GM12875 (cell line): Measurements from ENCODE around the gene LZTR1.
"Not testable (repeated sequence)": the region's sequence is repeated elsewhere in the genome, so short reads cannot be mapped to it uniquely, and the experiment has no call there.

ENCODE experiments used
- H3K4me3 ChIP-seq: one replicate; pipeline ENCODE4 v1.5.1; 2011; ENCODE audit warnings: low read depth, low read length, control low read depth
- CTCF ChIP-seq: IDR thresholded peaks from 2 replicates; pipeline ENCODE4 v1.5.1; 2011; ENCODE audit warnings: low read depth, mild to moderate bottlenecking, control low read depth, inconsistent platforms, low read length, moderate library complexity, borderline replicate concordance; ENCODE audit not compliant: insufficient read depth

Gene LZTR1

GRCh38 chr22:20981787-20982562 lies at the start of gene LZTR1:
Gene LZTR1, plus strand, starts transcription at chr22:20982297. Its CDS starts 75 bp downstream, at chr22:20982372.
- peak; percentile 72 for TF ChIP-seq CTCF
- H3K4me3 ChIP-seq, result peak within 1 kb of the TSS; percentile 80

GRCh38 chr22:20933910-20934309 lies 48.2 kb upstream of the LZTR1 start:
- no peak overlapping the region for H3K4me3 ChIP-seq
- no peak for TF ChIP-seq CTCF

- not testable (repeated sequence) for H3K4me3 ChIP-seq
These were observed 47.0 kb upstream of the LZTR1 start for GRCh38 chr22:20935049-20935448.

- not testable (repeated sequence) for H3K4me3 ChIP-seq
These were observed 46.1 kb upstream of the LZTR1 start for GRCh38 chr22:20935780-20936539.

GRCh38 chr22:20937031-20937793 lies 44.9 kb upstream of the LZTR1 start:
- TF ChIP-seq CTCF, result no peak
- H3K4me3 ChIP-seq, result no peak overlapping the region

GRCh38 chr22:20937794-20938671 lies 44.1 kb upstream of the LZTR1 start:
- H3K4me3 ChIP-seq, result no peak overlapping the region
- no peak for TF ChIP-seq CTCF

GRCh38 chr22:20939457-20940185 lies 42.5 kb upstream of the LZTR1 start:
- H3K4me3 ChIP-seq, result not testable (repeated sequence)

GRCh38 chr22:20940186-20940651 lies 41.9 kb upstream of the LZTR1 start:
- no peak overlapping the region for H3K4me3 ChIP-seq
- no peak for TF ChIP-seq CTCF
